Right kidney (tissue), 1 donor: Measurements from ENCODE around the gene PRAME.
"Not testable (repeated sequence)": the region's sequence is repeated elsewhere in the genome, so short reads cannot be mapped to it uniquely, and the experiment has no call there.

Source experiments
- DNase-seq: peaks from one replicate; pipeline ENCODE4 v3.0.0-alpha.2; 2016

The PRAME gene

DNA sequence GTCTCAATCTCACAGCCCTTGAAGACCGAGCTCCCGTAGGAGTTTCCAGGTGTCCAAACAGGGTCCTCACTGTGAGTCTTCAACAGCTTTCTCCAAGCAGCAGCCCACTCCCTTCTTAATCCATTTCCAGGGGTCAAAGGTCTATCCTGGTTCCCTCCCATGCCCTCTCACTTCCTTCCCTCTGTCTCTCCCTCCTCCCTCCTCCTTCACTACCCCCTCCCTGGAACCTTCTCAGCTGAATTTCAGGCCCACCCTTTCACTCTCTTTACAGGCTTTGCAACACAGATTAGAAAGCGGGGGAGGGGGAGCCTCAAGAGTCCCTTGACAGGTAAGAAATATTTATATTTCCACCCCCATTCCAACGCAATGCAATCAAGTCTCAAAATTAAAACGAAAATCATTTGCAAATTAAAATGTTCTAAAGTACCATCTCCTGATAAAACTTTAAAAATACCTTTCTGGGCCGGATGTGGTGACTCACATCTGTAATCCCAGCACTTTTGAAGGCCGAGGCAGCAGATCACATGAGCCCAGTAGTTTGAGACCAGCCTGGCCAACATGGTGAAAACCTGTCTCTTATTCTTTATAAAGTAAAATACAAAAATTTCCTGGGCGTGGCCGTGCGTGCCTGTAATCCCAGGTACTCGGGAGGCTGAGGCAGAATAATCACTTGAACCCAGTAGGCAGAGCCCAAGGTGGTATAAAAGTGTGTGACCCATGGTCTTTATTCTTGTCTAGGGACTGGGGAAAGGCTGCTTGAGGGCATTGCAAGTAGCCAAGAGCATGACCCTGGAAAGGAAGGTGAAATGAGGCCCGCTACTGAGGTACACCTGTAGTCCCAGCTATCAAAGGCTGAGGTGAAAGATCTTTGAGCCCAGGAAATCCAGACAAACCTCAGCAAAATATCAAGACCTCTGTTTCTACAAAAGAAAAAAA lies 38.1 kb downstream of the PRAME start:
- DNase-seq, result no peak

DNA sequence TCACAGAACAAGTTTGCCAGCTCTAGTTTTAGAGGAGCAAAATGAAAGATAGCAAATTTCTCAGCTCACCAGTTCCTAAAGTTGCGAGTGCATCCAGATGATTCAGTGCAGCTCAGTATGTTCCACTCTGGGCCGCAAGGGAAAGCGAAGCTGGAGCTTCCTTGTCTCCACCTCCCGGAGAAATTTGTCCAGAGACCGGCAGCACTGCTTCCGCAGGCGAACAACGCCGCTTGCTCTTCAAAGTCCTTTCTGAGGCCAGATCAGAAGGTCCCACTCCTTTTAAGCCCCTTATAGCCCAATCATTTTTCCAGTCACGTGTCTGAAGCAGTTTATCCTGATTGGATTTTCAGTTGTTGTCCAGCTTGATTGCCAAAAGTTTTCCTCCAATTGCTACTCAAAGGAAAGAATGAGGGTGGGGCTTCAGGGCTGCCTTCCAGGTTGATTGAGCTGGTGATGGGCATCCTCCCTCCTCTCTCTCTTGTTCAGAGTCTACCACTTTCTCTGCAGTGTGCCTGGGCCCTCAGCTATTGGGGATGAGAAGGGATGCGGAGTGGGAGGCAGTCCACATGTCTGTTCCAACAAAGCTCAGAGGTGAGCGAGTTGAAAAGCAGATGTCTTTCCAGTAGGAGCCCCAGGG lies 38.9 kb downstream of the PRAME start, which contains the start of gene ZNF280A:
Gene ZNF280A, minus strand, starts transcription at position 251 of the 637 bp plus-strand sequence. CDS start 4,640 bp downstream, outside the sequence.
- no peak for DNase-seq

- no peak for DNase-seq
Measured at GRCh38 chr22:22519591-22519990, 39.5 kb downstream of the PRAME start.

DNA sequence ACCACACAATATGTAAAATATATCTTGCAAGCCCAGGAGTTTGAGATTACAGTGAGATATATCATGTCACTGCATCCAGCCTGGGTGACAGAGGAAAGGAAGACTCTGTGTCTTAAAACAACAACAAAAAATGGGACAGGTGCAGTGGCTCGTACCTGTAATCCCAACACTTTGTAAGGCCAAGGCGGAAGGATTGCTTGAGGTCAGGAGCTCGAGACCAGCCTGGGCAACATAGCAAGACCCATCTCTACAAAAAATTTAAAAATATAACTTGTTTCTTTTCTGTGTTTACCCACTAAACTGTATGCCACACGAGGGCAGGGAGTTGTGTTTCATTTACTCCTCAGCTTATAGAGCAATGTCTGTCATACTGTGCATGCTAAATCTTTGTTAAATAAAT lies 42.1 kb downstream of the PRAME start:
- DNase-seq, result no peak

DNA sequence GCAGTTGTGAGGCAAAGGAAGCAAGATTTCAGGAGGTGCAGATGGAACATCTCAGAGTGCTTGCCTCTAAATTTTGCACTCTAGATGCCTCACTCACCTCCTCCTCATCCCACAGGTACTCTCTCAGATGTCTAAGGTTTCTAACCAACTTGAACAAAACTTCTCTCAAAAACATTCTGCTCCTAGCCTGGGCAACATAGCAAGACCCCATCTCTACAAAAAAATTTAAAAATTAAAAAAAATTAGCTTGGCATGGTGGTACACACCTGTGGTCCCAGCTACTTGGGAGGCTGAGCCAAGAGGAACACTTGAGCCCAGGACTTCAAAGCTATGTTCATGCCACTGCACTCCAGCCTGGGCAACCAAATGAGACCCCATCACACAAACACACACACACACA lies 43.2 kb downstream of the PRAME start:
- DNase-seq, result no peak

- DNase-seq, result not testable (repeated sequence)
Measured at GRCh38 chr22:22514431-22514830, 44.6 kb downstream of the PRAME start.

- DNase-seq, result no peak
Measured at GRCh38 chr22:22513619-22514018, 45.4 kb downstream of the PRAME start.

DNA sequence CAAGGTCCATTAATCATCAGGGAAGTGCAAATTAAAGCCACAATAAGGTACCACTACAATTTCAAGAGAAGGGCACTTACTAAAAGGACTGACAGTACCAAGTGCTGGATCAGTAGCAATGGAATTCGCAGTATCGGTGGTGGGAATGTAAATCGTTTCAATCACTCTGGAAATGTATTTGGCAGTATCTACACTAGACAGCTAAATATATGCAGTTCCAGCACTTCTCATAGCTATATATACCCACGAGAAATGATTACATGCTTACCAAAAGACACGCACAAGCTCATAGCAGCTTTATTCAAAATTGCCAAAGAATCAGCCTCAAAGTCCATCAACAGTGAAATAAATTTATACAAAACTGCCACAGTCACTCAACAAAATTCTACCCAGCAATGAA lies 46.1 kb downstream of the PRAME start:
- DNase-seq, result no peak

- not testable (repeated sequence) for DNase-seq
Measured at GRCh38 chr22:22510833-22511232, 48.2 kb downstream of the PRAME start.

- not testable (repeated sequence) for DNase-seq
Measured at GRCh38 chr22:22509912-22510311, 49.2 kb downstream of the PRAME start.

DNA sequence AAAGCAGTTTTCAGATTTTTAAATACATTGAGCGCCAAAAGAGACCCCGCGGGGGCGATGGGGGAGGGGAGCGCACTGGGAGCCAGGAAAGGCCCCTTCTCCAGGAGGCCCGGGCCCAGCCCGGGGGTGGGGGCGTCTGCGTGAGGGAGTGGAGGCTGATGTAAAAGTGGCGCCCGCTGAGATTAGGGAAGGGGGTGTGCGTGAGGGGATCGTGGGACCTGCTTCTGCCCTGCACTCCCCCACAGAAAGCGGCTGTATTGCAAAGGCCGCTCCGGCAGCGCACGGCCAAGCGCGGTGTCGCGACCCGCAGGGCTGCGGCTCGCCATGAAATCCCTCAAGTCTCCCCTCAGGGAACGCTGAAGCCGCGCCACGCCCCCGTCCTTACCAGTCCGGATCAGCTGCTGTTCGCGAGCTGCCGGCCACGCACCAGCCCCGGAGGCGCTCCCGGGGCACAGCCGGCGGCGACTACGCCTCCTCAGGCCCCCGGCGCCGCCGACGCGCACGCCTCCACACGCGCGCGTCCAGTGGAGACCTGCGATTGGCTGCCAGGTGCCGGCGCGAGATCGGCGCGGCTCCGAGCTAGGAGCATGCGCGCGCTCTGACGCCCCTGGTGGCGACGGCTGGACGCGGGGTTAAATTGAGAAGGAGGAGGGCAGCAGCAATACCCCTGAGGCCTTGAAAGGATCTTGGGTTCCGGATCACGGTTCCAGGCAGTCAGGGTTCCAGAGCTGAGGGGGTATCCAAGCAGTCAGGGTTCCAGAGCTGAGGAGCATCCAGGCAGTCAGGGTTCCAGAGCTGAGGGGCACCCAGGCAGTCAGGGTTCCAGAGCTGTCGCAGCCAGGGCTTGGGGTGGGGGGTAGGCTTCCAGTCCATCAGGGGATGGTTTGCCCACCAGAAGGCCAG lies 50.5 kb downstream of the PRAME start, which contains the start of gene ZNF280B:
Gene ZNF280B, minus strand, starts transcription at position 469 of the 903 bp plus-strand sequence. CDS start 19,344 bp downstream, outside the sequence.
- peak; percentile 88 for DNase-seq

DNA sequence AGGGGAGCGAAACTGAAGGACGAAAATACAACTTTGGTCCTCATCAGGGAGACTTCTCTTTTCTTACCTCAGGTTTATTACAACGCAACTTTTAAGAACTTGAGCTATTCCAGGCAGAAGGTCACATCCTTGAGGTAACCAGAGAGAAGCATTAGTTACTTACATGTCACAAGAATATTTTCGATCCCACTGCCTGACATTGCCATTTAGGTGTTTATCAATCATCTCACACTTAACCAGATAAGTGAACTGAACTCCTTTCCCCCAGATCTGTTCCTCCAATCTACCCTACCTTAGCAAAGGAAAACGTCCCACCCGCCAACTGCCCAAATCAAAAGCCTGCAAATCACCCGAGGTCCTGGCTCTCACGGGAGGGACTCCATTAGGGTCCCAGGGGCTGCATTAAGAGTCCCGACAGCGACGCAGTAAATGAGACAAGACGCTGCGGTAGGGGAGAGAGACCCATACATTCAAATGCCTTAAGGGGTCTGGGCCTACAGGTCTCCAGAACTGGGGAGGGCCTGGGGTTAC lies 51.3 kb downstream of the PRAME start:
- DNase-seq, result no peak

DNA sequence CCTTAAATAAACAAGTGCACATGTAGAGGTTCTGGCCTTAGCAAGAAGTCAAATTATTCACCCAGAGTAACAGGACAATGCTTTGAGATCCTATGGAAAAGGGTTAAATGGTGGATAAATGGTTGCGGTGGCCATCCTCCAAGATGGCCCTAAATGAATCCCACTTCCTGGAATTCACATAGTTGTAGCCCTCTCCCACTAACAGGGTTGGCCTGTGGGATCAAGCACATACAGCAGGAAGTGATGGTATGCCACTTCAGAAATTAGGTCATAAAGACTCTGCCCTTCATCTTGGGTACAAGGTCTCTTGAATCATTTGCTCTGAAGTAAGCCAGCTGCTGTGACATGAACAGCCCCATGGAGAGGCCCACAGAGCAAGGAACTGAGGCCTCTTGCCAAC lies 52.3 kb downstream of the PRAME start:
- DNase-seq, result no peak

- no peak for DNase-seq
Measured at GRCh38 chr22:22498267-22498666, 60.8 kb downstream of the PRAME start.
